HEK293 (cell line): ENCODE measurements around the gene PAX6.

Experiments used
- ZBTB7A ChIP-seq: fragments of 450-650 bp; formaldehyde crosslinking; IDR thresholded peaks from 2 replicates; pipeline ENCODE4 v1.5.1; 2016; ENCODE audit warnings: low read depth, missing biosample characterization, missing genetic modification characterization
- ZNF121 ChIP-seq: fragments of 450-650 bp; formaldehyde crosslinking; IDR thresholded peaks from 2 replicates; pipeline ENCODE4 v1.5.1; 2016; ENCODE audit warnings: missing biosample characterization, missing genetic modification characterization
- ZNF138 ChIP-seq: fragments of 450-650 bp; formaldehyde crosslinking; IDR thresholded peaks from 2 replicates; pipeline ENCODE4 v1.5.1; 2016; ENCODE audit warnings: missing biosample characterization, missing genetic modification characterization, borderline replicate concordance
- ZNF140 ChIP-seq: fragments of 450-650 bp; formaldehyde crosslinking; IDR thresholded peaks from 2 replicates; pipeline ENCODE4 v1.5.1; 2016; ENCODE audit warnings: missing biosample characterization, missing genetic modification characterization
- ZNF548 ChIP-seq: fragments of 450-650 bp; formaldehyde crosslinking; IDR thresholded peaks from 2 replicates; pipeline ENCODE4 v1.5.1; 2016; ENCODE audit warnings: missing biosample characterization, missing genetic modification characterization
- ZNF768 ChIP-seq: fragments of 450-650 bp; formaldehyde crosslinking; IDR thresholded peaks from 2 replicates; pipeline ENCODE4 v1.5.1; 2018; ENCODE audit warnings: missing biosample characterization, mild to moderate bottlenecking, missing genetic modification characterization
- TF ChIP-seq, protein P1 (sequence below): fragments of 450-650 bp; formaldehyde crosslinking; IDR thresholded peaks from 2 replicates; pipeline ENCODE4 v1.5.1; 2016; ENCODE audit warnings: missing biosample characterization, missing genetic modification characterization
- TF ChIP-seq, protein P2 (sequence below): fragments of 450-650 bp; formaldehyde crosslinking; IDR thresholded peaks from 2 replicates; pipeline ENCODE4 v1.5.1; 2016; ENCODE audit warnings: missing biosample characterization, missing genetic modification characterization, low read depth

DNA sequence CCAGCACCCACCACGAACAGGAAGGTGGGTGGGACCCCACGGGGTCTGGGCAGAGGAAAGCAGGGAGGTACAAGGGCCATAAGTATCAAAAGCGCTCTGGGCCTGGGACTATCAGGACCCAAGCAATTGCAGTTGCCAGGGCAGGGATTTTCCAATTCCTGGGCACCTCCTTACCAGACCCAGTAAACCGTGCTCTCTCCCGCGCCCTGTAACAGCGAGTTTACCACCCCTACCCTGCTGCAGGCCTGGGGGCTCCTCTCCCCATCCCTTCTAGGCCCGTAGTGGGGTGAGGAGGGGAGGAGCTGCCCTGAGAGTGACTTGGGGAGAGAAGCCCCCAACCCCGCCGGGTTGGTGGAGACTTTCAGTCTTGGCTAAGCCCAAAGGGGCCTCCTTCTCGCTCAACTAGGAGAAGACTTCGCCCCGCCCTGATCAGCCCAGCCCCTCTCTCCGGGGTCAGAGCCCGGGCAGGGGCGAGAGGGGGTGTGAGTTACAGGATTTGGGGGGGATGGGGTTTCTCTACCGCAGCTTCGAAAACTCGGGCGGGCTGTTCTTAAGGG is 5.4 kb downstream of the PAX6 start:
- TF ChIP-seq ZBTB7A (tag by site-specific recombination) (no peak), ZNF140 (tag by site-specific recombination) (no peak), ZNF138 (tag by site-specific recombination) (no peak), ZNF768 (tag by site-specific recombination) (no peak), ZNF548 (tag by site-specific recombination) (no peak), ZNF121 (tag by site-specific recombination) (no peak)
- TF ChIP-seq, protein P1, sequence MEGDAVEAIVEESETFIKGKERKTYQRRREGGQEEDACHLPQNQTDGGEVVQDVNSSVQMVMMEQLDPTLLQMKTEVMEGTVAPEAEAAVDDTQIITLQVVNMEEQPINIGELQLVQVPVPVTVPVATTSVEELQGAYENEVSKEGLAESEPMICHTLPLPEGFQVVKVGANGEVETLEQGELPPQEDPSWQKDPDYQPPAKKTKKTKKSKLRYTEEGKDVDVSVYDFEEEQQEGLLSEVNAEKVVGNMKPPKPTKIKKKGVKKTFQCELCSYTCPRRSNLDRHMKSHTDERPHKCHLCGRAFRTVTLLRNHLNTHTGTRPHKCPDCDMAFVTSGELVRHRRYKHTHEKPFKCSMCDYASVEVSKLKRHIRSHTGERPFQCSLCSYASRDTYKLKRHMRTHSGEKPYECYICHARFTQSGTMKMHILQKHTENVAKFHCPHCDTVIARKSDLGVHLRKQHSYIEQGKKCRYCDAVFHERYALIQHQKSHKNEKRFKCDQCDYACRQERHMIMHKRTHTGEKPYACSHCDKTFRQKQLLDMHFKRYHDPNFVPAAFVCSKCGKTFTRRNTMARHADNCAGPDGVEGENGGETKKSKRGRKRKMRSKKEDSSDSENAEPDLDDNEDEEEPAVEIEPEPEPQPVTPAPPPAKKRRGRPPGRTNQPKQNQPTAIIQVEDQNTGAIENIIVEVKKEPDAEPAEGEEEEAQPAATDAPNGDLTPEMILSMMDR (tag by site-specific recombination) = no peak
- TF ChIP-seq, protein P2, sequence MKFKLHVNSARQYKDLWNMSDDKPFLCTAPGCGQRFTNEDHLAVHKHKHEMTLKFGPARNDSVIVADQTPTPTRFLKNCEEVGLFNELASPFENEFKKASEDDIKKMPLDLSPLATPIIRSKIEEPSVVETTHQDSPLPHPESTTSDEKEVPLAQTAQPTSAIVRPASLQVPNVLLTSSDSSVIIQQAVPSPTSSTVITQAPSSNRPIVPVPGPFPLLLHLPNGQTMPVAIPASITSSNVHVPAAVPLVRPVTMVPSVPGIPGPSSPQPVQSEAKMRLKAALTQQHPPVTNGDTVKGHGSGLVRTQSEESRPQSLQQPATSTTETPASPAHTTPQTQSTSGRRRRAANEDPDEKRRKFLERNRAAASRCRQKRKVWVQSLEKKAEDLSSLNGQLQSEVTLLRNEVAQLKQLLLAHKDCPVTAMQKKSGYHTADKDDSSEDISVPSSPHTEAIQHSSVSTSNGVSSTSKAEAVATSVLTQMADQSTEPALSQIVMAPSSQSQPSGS (tag by site-specific recombination) = no peak
